GM23338 (cell line): ENCODE results near the gene ABCF3. TPM values are rescaled to one million over a fixed set of nuclear protein-coding genes. Genes with fewer than 3 reads are reported as not detected.

Experiments used
- ATAC-seq: fragments of 200-7000 bp; cut with Tn5 transposase; 3 replicates; pipeline ENCODE4 v1.9.1; 2020
- DNase-seq: peaks from one replicate; pipeline ENCODE4 v3.0.0-alpha.2; 2015; ENCODE audit warnings: low spot score
- H2AFZ ChIP-seq: fragments of 200-600 bp; sonication (generic); 2 replicates; pipeline ENCODE4 v1.8.0; 2016; ENCODE audit warnings: antibody characterized with exemption, mild to moderate bottlenecking, moderate library complexity
- H3F3A ChIP-seq: fragments of 200-600 bp; sonication (generic); replicated peaks from 2 replicates; pipeline ENCODE4 v1.8.0; 2017; ENCODE audit warnings: antibody characterized with exemption, mixed run types, low read depth
- H3K27ac ChIP-seq: fragments of 200-600 bp; sonication (generic); 2 replicates; pipeline ENCODE4 v1.6.1; 2016; ENCODE audit warnings: low read depth
- H3K27me3 ChIP-seq: fragments of 200-600 bp; sonication (generic); 2 replicates; pipeline ENCODE4 v1.8.0; 2016; ENCODE audit warnings: mild to moderate bottlenecking, mixed run types, moderate library complexity; ENCODE audit not compliant: insufficient read depth
- H3K36me3 ChIP-seq: fragments of 200-600 bp; sonication (generic); 2 replicates; pipeline ENCODE4 v1.8.0; 2016; ENCODE audit warnings: mild to moderate bottlenecking; ENCODE audit not compliant: insufficient read depth
- H3K4me1 ChIP-seq: fragments of 200-600 bp; sonication (generic); 2 replicates; pipeline ENCODE4 v1.8.0; 2016; ENCODE audit warnings: mild to moderate bottlenecking, moderate library complexity; ENCODE audit not compliant: insufficient read depth
- H3K4me2 ChIP-seq: fragments of 200-600 bp; sonication (generic); 2 replicates; pipeline ENCODE4 v1.7.1; 2017; ENCODE audit warnings: mixed run types
- H3K4me3 ChIP-seq: fragments of 200-600 bp; sonication (generic); 2 replicates; pipeline ENCODE4 v1.6.1; 2016; ENCODE audit warnings: mixed run types
- H3K79me2 ChIP-seq: fragments of 200-600 bp; sonication (generic); replicated peaks from 2 replicates; pipeline ENCODE4 v1.8.0; 2017; ENCODE audit warnings: mild to moderate bottlenecking; ENCODE audit not compliant: insufficient read depth
- H3K9me2 ChIP-seq: fragments of 200-600 bp; sonication (generic); 2 replicates; pipeline ENCODE4 v1.8.0; 2017; ENCODE audit not compliant: insufficient read depth
- H4K20me1 ChIP-seq: fragments of 200-600 bp; sonication (generic); replicated peaks from 2 replicates; pipeline ENCODE4 v1.8.0; 2017; ENCODE audit warnings: mild to moderate bottlenecking; ENCODE audit not compliant: insufficient read depth
- H3K27ac Mint-ChIP-seq: 2 replicates; pipeline ENCODE4 v1.8.0; 2020; ENCODE audit warnings: inconsistent platforms, mild to moderate bottlenecking, moderate library complexity, mixed read lengths
- H3K27me3 Mint-ChIP-seq: 3 replicates; pipeline ENCODE4 v1.8.0; 2022; ENCODE audit warnings: low read depth, mild to moderate bottlenecking, moderate library complexity, mixed read lengths, inconsistent platforms; ENCODE audit not compliant: insufficient read depth, poor library complexity
- H3K36me3 Mint-ChIP-seq: 3 replicates; pipeline ENCODE4 v1.8.0; 2021; ENCODE audit warnings: low read depth, mild to moderate bottlenecking, inconsistent platforms, moderate library complexity, mixed read lengths
- H3K4me1 Mint-ChIP-seq: 3 replicates; pipeline ENCODE4 v1.8.0; 2020; ENCODE audit warnings: mild to moderate bottlenecking, inconsistent platforms, mixed read lengths
- H3K4me3 Mint-ChIP-seq: 3 replicates; pipeline ENCODE4 v1.8.0; 2021; ENCODE audit warnings: moderate library complexity, mild to moderate bottlenecking, inconsistent platforms, mixed read lengths
- H3K9me3 Mint-ChIP-seq: 3 replicates; pipeline ENCODE4 v1.8.0; 2020; ENCODE audit warnings: moderate library complexity, mild to moderate bottlenecking, inconsistent platforms, mixed read lengths
- CREB1 ChIP-seq: fragments of 250-450 bp; sonication (Bioruptor Pico); IDR thresholded peaks from 2 replicates; pipeline ENCODE4 v1.5.0; 2020; ENCODE audit warnings: low read depth, mild to moderate bottlenecking, moderate library complexity
- CTCF ChIP-seq, 2 experiments: fragments of 200-600 bp in 1 of 2; sonication (generic) in 1 of 2; conservative IDR thresholded peaks; 2 replicates each; pipeline versions ENCODE4 v1.5.1 to v1.6.1; 2016 to 2017; ENCODE audit warnings: antibody characterized with exemption in 2 of 2, low read depth in 2 of 2, mild to moderate bottlenecking in 2 of 2, moderate library complexity in 1 of 2
- EZH2 ChIP-seq: fragments of 200-600 bp; sonication (generic); IDR thresholded peaks from one replicate; pipeline ENCODE4 v1.8.0; 2017; ENCODE audit warnings: antibody characterized with exemption, mild to moderate bottlenecking, low read depth; ENCODE audit not compliant: unreplicated experiment
- JUNB ChIP-seq: IDR thresholded peaks from one replicate; pipeline ENCODE4 v1.6.1; 2016; ENCODE audit warnings: antibody characterized with exemption; ENCODE audit not compliant: unreplicated experiment
- NANOG ChIP-seq: IDR thresholded peaks from 2 replicates; pipeline ENCODE4 v1.6.1; 2016; ENCODE audit warnings: antibody characterized with exemption, borderline replicate concordance
- POLR2AphosphoS5 ChIP-seq: IDR thresholded peaks from 2 replicates; pipeline ENCODE4 v1.6.1; 2016; ENCODE audit warnings: antibody characterized with exemption, low read depth
- REST ChIP-seq: IDR thresholded peaks from one replicate; pipeline ENCODE4 v1.6.1; 2018; ENCODE audit warnings: antibody characterized with exemption; ENCODE audit not compliant: unreplicated experiment
- ZNF331 ChIP-seq: fragments of 250-450 bp; sonication (Bioruptor Pico); IDR thresholded peaks from 2 replicates; pipeline ENCODE4 v1.5.0; 2020; ENCODE audit warnings: low read depth, mild to moderate bottlenecking, moderate library complexity
- polyA plus RNA-seq: library from polyadenylated mRNA; unstranded; fragments of >200 nt; fragmentation: Nextera tagmentation; extraction: Ambion mirVana; gene quantifications from 2 replicates; pipeline ENCODE4 v1.2.1, GENCODE V29; 2016
- total RNA-seq: library from RNA; depleted of rRNA; stranded (reverse); fragments of >200 nt; shearing (Covaris generic); gene quantifications from 2 replicates; pipeline ENCODE4 v1.2.3, GENCODE V29; 2014
- TF ChIP-seq, protein P1 (sequence below): fragments of 250-450 bp; sonication (Bioruptor Pico); IDR thresholded peaks from 2 replicates; pipeline ENCODE4 v1.5.0; 2020; ENCODE audit warnings: mild to moderate bottlenecking, moderate library complexity

The ABCF3 gene
- total and polyA plus RNA-seq, 2 experiments from 2014 or later: 33.4 to 48.9 TPM

DNA sequence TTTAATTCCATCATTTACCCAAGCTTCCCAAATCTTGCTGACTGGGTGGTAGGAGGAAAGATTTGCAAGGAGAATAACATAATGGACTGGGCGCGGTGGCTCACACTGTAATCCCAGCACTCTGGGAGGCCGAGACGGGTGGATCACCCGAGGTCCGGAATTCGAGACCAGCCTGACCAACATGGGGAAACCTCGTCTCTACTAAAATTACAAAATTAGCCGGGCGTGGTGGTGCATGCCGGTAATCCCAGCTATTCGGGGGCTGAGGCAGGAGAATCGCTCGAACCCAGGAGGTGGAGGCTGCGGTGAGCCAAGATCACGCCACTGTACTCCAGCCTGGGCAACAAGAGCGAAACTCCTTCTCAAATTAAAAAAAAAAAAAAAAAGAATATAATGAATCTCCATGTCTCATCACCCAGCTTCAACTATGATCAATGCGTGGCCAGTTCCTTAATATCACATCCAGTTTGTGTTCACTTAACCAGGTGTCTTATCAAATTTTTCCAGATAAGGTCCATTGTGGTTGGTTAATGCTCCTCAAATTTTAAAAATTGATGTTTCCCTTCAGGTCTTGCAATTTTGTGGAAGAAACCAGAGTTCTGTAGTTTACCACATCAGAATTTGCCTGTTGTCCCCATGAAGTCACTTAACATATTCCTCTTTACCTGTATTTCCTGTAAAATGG, 1.3 kb upstream of the ABCF3 start:
- H2AFZ ChIP-seq: no peak overlapping the region
- H3K27me3 ChIP-seq: no peaks in the 10 kb centered on the region
- peaks cover 80% of the 10 kb centered on the region for H3K36me3 Mint-ChIP-seq
- H3K4me1 Mint-ChIP-seq: peaks cover 20% of the 10 kb centered on the region
- TF ChIP-seq REST: no peak
- TF ChIP-seq ZNF331 (CRISPR knock-in tag): no peak
- TF ChIP-seq, protein P1, sequence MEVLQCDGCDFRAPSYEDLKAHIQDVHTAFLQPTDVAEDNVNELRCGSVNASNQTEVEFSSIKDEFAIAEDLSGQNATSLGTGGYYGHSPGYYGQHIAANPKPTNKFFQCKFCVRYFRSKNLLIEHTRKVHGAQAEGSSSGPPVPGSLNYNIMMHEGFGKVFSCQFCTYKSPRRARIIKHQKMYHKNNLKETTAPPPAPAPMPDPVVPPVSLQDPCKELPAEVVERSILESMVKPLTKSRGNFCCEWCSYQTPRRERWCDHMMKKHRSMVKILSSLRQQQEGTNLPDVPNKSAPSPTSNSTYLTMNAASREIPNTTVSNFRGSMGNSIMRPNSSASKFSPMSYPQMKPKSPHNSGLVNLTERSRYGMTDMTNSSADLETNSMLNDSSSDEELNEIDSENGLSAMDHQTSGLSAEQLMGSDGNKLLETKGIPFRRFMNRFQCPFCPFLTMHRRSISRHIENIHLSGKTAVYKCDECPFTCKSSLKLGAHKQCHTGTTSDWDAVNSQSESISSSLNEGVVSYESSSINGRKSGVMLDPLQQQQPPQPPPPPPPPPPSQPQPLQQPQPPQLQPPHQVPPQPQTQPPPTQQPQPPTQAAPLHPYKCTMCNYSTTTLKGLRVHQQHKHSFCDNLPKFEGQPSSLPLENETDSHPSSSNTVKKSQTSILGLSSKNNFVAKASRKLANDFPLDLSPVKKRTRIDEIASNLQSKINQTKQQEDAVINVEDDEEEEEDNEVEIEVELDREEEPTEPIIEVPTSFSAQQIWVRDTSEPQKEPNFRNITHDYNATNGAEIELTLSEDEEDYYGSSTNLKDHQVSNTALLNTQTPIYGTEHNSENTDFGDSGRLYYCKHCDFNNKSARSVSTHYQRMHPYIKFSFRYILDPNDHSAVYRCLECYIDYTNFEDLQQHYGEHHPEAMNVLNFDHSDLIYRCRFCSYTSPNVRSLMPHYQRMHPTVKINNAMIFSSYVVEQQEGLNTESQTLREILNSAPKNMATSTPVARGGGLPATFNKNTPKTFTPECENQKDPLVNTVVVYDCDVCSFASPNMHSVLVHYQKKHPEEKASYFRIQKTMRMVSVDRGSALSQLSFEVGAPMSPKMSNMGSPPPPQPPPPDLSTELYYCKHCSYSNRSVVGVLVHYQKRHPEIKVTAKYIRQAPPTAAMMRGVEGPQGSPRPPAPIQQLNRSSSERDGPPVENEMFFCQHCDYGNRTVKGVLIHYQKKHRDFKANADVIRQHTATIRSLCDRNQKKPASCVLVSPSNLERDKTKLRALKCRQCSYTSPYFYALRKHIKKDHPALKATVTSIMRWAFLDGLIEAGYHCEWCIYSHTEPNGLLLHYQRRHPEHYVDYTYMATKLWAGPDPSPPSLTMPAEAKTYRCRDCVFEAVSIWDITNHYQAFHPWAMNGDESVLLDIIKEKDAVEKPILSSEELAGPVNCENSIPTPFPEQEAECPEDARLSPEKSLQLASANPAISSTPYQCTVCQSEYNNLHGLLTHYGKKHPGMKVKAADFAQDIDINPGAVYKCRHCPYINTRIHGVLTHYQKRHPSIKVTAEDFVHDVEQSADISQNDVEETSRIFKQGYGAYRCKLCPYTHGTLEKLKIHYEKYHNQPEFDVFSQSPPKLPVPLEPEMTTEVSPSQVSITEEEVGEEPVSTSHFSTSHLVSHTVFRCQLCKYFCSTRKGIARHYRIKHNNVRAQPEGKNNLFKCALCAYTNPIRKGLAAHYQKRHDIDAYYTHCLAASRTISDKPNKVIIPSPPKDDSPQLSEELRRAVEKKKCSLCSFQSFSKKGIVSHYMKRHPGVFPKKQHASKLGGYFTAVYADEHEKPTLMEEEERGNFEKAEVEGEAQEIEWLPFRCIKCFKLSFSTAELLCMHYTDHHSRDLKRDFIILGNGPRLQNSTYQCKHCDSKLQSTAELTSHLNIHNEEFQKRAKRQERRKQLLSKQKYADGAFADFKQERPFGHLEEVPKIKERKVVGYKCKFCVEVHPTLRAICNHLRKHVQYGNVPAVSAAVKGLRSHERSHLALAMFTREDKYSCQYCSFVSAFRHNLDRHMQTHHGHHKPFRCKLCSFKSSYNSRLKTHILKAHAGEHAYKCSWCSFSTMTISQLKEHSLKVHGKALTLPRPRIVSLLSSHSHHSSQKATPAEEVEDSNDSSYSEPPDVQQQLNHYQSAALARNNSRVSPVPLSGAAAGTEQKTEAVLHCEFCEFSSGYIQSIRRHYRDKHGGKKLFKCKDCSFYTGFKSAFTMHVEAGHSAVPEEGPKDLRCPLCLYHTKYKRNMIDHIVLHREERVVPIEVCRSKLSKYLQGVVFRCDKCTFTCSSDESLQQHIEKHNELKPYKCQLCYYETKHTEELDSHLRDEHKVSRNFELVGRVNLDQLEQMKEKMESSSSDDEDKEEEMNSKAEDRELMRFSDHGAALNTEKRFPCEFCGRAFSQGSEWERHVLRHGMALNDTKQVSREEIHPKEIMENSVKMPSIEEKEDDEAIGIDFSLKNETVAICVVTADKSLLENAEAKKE (CRISPR knock-in tag): no peak
- TF ChIP-seq NANOG: no peak
- no peak for TF ChIP-seq CTCF (conservative IDR thresholded peaks at IDR 0.05; ENCODE audit: low read depth in 2 of 2)
- no peak for TF ChIP-seq CREB1
- no peak for TF ChIP-seq EZH2
- no peak for TF ChIP-seq JUNB
- TF ChIP-seq POLR2AphosphoS5: no peak
- ATAC-seq (no peak), DNase-seq (no peak)
- H3K36me3 ChIP-seq: peaks cover 31% of the 10 kb centered on the region
- H3K4me3 ChIP-seq: peak overlapping the region; percentile 99
- H3K4me3 Mint-ChIP-seq: peak overlapping the region; percentile 96
- peaks cover 14% of the 10 kb centered on the region for H3K4me1 ChIP-seq
- peaks cover 10% of the 10 kb centered on the region; the same call in 1 of the 2 replicates for H4K20me1 ChIP-seq
- peaks cover 23% of the 10 kb centered on the region for H3K27me3 Mint-ChIP-seq
- peaks cover 33% of the 10 kb centered on the region for H3K79me2 ChIP-seq
- no peaks in the 10 kb centered on the region; the same call in 2 of the 3 replicates for H3K9me3 Mint-ChIP-seq
- H3K27ac Mint-ChIP-seq: peak overlapping the region; percentile 100
- H3K9me2 ChIP-seq: no peaks in the 10 kb centered on the region
- peak overlapping the region; percentile 72 for H3K4me2 ChIP-seq
- peak overlapping the region; percentile 91 for H3K27ac ChIP-seq
- H3F3A ChIP-seq: peaks cover 7% of the 10 kb centered on the region; the same call in 1 of the 2 replicates
